ENCODE data around the gene HVCN1. TPM values are rescaled to one million over a fixed set of nuclear protein-coding genes. Genes with fewer than 3 reads are reported as not detected.
"Not testable (repeated sequence)": the region's sequence is repeated elsewhere in the genome, so short reads cannot be mapped to it uniquely, and the experiment has no call there.

The HVCN1 gene
- total RNA-seq, 1 donor from 2014 or later: 1.9 TPM

DNA sequence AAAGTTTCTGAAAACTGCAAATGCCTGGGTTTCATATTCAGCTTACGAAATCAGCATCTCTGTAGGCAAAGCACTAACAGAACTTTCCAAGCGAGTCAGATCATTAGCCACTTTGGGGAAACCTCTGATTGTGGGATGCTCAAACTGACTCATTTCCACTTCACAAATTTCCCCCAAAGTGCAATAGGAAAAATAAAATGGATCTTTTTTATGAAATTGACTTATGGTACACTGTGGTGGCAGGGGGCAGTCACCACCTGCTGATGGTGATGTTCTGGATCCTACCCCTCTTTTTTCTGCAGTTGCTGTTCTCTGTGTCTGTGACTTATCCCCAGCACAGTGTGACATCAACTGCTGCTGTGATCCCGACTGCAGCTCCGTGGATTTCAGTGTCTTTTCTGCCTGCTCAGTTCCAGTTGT, 69.4 kb downstream of the HVCN1 start:
- no peak for DNase-seq (ENCODE audit: extremely low read depth, low read depth, low spot score)

DNA sequence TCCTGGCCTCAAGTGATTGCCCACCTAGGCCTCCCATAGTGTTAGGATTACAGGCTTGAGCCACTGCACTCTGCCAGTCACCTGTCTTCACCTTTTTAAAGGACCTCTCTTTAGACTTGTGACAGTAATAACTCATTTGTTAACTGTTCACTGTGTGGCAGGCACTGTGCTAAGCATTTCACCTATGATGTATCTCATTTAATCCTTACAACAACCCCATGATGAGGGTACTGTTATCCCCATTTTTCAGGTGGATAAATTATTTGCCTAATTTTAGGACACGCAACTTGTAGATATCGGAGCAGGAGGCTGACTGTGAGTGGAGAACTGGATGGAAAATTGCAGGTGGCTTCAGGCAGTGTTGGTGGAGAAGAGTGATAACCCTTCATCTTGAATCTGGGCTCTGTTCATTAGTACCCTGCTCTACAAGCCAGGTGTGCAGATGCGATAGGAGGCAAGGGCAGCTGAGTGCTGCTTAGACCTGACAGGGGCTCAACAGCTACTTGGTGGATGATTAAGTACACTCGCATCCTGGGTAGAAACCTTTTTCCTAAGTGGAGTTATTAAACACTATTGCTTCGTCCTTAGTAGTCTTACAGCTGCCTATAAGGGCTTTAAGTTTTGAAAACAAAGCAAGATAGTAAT, 72.3 kb downstream of the HVCN1 start:
- no peak for DNase-seq (ENCODE audit: extremely low read depth, low read depth, low spot score)

DNA sequence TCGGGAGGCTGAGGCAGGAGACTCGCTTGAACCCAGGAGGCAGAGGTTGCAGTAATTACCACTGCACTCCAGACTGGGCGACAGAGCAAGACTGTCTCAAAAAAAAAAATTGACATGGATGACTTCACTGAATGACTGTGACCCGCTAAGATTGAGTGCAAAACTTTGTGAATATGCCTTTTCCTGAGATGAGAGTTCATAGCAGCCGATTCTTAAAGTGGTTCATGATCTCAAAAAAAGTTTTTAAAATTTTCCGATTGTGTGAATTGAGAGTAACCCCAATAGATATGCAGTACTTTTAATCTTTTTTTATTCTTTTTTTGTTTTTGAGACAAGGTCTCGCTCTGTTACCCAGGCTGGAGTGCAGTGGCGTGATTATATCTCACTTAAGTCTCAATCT, 73.7 kb downstream of the HVCN1 start:
- no peak for DNase-seq (ENCODE audit: extremely low read depth, low read depth, low spot score)

DNA sequence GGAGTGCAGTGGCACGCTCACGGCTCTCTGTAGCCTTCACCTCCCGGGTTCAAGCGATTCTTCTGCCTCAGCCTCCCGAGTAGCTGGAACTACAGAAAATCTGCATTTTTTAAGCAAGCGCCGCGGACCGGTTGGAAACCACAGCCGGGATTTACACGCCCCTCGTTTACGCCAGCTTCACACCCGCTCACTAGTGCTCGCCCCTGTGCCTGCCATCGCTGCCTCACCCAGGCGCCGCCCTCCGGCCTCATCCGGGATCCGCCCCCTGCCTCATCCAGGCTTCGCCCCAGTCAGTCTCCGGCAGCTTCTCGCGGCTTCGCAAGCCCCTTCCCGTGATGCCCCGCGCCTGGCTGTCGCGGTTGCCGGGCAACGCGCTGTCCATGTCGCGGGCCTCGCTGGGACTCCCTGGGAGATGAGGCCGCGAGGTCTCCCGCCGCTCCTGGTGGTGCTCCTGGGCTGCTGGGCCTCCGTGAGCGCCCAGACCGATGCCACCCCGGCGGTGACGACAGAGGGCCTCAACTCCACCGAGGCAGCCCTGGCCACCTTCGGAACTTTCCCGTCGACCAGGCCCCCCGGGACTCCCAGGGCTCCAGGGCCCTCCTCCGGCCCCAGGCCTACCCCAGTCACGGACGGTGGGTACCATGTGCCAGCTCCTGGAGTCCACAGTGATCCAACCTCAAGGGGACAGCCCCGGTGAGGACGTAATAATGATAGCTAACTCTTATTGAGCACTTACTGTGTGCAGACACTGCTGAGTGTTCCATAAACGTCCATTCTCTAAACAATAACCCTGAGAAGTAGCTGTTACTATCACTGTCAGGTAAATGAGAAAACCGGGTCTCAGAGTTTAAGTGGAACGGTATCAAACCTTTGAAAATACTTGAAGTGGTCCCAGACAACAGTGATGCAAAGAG, 74.9 kb downstream of the HVCN1 start, which contains the start of gene TCTN1:
TCTN1 (plus strand) TSS at position 359 of the 914 bp plus-strand sequence; CDS start at position 413, 54 bp downstream.
- DNase-seq (ENCODE audit: extremely low read depth, low read depth, low spot score): peak; percentile 51

DNA sequence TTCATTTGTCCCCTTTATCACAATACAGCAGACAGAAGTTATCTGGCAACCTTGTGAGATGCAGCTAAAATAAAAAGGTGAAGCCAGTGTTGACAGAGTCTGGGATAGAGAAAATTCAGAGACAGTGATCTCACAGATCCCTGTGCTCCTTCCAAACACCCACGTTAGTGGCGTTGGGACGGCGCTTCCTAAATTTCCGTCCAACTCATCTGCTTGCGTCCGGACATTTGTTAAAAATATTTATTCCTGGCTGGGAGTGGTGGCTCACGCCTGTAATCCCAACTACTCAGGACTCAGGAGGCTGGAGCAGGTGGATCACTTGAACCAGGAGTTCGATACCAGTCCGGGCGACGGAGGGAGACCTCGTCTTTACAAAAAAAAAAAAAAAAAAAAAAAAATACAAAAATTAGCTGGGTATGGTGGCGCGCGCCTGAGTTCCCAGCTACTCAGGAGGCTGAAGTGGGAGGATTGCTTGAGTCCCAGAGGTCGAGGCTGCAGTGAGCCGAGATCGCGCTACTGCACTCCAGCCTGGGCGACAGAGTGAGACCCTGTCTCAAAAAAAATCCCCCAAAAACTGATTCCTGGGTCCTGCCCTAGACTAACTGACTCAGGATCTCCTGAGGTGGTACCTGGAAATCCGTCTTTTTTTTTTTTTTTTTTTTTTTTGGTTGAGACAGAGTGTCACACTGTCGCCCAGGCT, 75.7 kb downstream of the HVCN1 start:
- DNase-seq (ENCODE audit: extremely low read depth, low read depth, low spot score): no peak

DNA sequence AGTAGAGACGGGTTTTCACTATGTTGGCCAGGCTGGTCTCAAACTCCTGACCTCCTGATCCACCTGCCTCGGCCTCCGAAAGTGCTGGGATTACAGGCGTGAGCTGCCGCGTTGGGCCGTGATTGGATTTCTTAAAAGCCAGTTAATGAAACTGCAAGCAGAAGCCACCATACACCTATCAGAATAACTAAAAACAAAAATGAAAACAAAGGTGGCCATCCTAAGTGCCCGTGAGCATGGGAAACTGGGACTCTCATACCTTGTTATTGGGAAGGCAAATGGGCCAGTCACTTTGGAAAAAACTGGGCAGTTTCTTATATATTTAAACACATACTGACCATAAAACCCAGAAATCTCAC, 82.7 kb downstream of the HVCN1 start:
- DNase-seq (ENCODE audit: extremely low read depth, low read depth, low spot score): no peak

DNA sequence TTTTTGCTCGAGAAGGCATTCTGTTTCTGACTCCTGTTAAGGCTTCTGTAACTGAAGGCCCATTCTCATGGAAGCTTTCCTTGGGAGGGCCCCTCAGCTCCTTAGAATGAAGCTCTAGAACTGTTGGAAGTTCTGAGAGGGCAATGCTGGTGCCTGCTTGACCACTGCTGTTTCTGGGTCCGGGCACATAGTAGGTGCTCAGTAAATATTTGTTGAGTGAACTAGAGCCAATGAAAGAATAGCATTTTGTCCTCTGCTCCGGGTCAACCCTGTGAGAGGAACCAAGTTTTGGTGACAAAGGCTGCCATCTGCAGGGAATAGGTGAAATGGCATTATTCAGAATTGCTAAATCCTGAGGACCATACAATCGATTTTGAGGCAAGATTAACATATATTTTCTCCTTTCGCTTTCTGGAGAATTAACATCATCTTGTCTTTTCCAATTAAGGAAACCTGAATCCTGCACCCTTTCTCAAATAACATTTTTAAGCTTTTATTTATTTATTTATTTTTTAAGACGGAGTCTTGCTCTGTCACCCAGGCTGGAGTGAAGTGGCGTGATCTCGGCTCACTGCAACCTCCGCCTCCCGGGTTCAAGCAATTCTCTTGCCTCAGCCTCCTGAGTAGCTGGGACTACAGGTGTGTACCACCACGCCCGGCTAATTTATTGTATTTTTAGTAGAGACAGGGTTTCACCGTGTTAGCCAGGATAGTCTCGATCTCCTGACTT, 86.7 kb downstream of the HVCN1 start:
- DNase-seq (ENCODE audit: extremely low read depth, low read depth, low spot score): not testable (repeated sequence)

DNA sequence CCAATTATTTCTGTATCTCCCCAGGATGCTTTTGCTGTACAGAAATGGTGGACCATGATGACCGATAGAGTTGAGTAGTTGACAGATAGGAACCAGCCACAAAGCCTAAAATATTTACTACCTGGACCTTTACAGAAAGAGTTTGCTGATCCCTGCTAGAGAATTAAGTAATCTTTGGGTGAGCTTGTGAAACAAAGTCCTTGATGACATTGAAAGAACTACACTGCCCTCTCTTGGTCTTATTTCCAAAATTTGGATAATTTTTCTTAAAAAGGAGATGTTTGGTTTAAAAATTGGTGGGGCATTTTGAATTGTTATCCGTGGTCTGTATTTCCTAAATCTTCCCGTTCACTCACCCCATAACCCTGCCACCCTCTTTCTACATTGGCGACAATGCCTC, 88.7 kb downstream of the HVCN1 start:
- DNase-seq (ENCODE audit: extremely low read depth, low read depth, low spot score): no peak

DNA sequence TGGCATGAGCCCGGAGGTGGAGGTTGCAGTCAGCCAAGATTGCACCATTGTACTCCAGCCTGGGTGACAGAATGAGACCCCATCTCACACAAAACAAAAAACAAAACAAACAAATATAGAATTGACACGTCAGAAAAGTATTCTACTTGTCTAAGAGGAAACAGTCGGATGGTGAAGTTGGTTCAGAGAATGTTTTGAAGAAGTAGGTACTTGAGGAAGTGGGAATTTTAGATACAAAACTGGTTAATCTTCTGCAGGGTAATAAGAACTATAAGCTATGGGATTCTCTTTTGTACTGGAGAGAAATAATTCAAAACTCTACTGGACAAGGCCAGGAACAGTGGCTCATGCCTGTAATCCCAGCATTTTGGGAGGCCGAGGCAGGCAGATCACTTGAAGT, 89.6 kb downstream of the HVCN1 start:
- DNase-seq (ENCODE audit: extremely low read depth, low read depth, low spot score): no peak

Other genes starting within 250 kb of the HVCN1 start
- 667 and 1,344 TPM in 2 replicates for gene ARPC3, start 238.8 kb downstream of the HVCN1 start, total RNA-seq
- gene GPN3, start 220.9 kb downstream of the HVCN1 start, total RNA-seq: 11.3 and 20.1 TPM in 2 replicates
- gene FAM216A, start 220.3 kb downstream of the HVCN1 start, total RNA-seq: 7.1 and 10.7 TPM in 2 replicates
- gene VPS29, start 187.0 kb downstream of the HVCN1 start, total RNA-seq: 102 and 129 TPM in 2 replicates
- 0.05 and 0.29 TPM in 2 replicates for gene RAD9B, start 186.8 kb downstream of the HVCN1 start, total RNA-seq
- gene PPTC7, start 105.8 kb downstream of the HVCN1 start, total RNA-seq: 11.0 and 11.4 TPM in 2 replicates
- gene TCTN1, start 75.0 kb downstream of the HVCN1 start, total RNA-seq: 34.6 and 42.7 TPM in 2 replicates
- gene PPP1CC, start 53.8 kb upstream of the HVCN1 start, total RNA-seq: 77.5 and 90.4 TPM in 2 replicates
- gene CCDC63, start 157.9 kb upstream of the HVCN1 start, total RNA-seq: not detected in 2 replicates
- gene MYL2, start 231.5 kb upstream of the HVCN1 start, total RNA-seq: not detected in 2 replicates